Effector CD8-positive, alpha-beta T cell (primary cell): ENCODE results near the gene PPIL6.
"Not testable (repeated sequence)": the region's sequence is repeated elsewhere in the genome, so short reads cannot be mapped to it uniquely, and the experiment has no call there.

Experiments used
- DNase-seq: peaks from one replicate; lab custom pipeline; 2025; lab: John Stamatoyannopoulos, UW

The PPIL6 gene

DNA sequence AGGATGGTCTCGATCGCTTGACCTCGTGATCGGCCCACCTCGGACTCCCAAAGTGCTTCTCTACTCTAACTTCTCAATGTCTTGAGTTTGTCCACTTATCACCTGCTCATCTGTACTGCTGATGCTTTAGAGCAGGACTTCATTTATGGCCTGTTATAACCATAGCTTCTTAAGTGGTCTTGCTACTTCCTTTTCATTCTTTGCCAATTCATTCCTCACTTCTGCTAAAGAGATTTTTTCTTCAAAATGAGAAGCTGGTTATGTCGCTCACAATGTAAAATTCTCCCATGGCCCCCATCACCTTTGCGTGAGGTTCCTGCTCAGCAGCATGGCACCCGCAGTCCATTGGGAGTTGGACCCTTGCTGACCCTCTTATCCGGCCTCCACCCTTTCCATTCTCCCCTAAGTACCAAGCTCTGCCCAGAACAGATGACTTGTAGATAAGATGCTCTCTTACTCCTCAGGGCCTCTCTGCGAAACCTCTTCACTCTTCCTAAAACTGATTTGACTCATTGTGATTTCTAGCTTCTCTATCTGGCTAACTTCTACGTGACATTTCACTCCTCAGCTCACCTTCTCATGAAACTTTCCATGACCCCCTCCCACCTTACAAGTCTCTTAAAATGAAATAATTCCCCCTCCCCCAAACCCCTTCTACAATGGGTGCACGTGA lies 44.2 kb downstream of the PPIL6 start:
- no peak for DNase-seq

DNA sequence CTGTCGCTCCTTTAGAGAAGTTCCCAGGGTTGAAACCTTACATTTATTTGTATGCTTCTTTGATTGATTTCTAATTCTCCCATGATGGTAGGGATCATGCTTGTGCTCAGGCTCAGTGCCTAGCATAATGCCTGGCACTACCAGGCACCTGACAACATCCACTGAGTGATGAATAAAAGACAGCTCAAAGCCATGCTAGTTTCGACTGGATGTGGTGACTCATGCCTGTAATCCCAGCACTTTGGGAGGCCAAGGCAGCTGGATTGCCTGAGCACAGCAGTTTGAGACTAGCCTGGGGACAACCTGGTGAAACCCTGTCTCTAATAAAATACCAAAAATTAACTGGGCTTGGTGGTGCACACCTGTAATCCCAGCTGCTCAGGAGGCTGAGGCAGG lies 46.5 kb downstream of the PPIL6 start:
- DNase-seq = no peak

- DNase-seq = no peak
Measured at GRCh38 chr6:109393157-109393885, 47.1 kb downstream of the PPIL6 start.

DNA sequence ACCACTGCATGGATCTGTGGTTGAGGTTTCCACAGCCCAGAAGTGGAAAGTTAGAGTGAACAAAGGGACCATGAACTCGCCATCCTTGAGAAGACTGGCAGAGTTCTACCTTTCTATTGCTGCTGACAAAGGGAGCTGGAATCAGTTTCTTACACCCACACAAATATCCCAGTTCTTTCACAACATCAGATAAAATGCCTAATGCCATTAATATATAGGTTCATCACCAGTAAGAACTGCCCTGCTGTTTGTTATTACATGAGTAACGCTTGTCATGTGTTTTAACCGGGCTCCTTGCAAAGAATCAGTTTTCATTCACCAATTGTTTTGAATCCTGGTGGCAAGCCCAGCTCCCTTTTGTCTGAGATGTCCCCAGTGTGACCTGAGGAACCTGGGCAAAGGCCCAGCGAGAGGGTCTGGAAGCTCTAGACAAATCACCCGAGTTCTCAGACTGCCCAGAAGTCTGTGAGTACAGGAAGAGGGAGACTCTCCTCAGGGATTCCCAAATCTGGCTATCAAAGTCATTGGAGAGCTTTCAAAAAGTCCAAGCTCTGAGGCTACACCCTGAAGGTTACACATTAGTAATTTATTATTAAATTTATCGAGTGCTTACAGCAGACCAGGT lies 50.7 kb downstream of the PPIL6 start:
- no peak for DNase-seq

- no peak for DNase-seq
Measured at GRCh38 chr6:109388265-109388664, 52.2 kb downstream of the PPIL6 start.

GRCh38 chr6:109383438-109383940 lies 56.9 kb downstream of the PPIL6 start:
- no peak for DNase-seq

GRCh38 chr6:109382576-109383437 lies 57.6 kb downstream of the PPIL6 start:
- DNase-seq = peak; percentile 90

DNA sequence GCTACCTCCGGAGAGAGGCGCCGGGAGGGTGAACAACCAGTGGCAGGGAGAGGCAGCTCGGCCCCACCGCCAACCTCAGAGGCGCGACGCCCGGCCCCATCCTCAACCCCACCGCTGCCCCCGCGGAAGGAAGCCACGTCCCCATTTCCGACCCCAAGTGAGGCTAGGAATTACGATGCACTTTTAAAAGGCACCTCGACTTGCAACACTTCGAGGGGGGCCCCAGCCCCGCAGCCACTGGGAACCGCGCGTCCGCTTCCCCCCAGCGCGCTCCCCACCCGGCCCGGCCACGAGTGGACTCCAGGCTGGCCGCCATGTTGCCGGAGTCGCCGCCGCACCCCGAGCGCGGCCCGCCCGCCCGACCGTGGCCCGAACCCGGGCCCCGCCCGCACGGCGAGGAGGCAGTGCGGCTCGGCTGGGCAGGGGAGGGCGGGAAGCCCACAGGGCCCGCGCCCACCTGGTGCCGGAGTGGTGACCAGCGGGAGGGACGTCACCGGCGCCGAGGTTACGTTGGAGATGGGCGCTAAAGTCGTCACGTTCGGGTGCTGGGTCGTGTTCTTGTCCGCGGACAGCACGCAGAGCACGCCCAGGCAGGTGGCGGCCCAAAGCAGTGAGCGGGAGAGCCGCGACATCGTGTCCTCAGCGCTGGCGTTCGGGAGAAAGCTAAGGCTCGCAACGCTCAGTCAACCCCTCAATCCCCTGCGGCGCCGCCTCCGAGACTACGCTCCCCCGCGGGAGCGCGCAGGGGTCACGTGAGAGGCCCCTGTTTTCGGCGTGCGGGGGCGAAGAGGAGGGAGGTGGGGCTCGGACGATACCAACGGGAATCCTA lies 58.5 kb downstream of the PPIL6 start, which contains the start of gene CD164:
Gene CD164 (minus strand): TSS at position 721 of the 829 bp plus-strand sequence. CDS start 89 bp downstream, at position 632.
- peak; percentile 92 for DNase-seq

GRCh38 chr6:109381061-109381746 lies 59.2 kb downstream of the PPIL6 start:
- no peak for DNase-seq

- DNase-seq = no peak
Measured at GRCh38 chr6:109379711-109380110, 60.7 kb downstream of the PPIL6 start.

DNA sequence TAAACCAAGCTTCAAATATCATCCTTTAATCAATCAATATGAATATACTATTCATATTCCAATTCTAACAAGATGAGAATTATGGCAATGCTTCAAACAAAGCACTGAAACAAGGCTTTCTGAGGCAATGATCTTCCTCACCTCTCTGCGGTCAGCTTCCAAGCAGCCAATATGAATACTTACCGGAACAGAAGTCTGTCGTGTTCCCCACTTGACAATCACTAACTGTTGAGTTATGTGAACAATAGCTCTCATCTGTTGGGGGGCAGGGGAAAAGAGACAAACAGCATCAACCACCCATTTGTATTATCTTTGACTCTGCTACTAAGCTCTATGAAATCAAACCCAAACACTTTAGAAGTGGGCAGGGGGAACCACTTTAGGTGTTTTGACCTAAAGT lies 62.7 kb downstream of the PPIL6 start:
- no peak for DNase-seq

DNA sequence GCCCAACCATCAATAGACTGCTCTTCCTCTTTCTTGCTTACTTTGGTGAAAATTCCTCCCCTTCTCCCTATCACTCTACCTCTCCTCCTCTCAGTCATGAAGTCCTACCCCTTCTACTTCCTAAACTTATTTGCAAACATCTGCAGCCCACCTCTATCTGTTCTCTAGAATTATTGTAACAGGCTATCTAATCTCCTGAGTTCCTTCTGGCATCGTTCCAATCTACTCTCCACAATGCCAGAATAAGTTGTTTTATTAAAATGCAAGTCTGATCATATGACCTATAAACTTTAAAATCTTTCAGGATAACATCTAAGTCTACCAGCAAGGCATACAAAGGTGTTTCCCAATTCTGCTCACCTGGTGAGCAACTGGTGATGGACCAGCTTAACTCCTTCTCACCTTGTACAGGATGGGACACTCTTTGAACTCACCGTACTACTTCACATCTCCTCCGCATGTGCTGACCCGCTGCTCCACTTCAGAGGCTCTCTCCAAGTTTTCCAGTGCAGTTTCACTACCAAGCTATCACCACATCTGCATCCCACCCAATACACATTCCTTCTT lies 66.0 kb downstream of the PPIL6 start:
- no peak for DNase-seq

DNA sequence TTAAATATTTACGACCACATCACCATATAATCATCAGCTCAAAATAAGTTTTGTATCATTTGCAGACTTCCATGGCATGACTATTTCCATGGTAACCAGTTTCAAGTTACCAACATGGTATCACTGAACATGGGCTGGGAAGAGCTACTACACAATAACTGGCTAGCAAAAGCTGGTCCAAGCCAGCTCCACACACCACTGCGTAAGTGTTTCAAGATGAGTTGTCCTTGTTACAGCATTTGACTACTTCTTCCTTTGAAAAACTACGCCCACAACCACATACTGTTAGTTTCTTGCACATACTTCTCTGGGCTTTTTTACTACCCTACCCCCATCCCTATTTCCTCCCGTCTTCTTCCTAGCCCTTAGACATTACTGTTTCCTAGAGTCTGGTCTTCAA lies 66.7 kb downstream of the PPIL6 start:
- DNase-seq = no peak

DNA sequence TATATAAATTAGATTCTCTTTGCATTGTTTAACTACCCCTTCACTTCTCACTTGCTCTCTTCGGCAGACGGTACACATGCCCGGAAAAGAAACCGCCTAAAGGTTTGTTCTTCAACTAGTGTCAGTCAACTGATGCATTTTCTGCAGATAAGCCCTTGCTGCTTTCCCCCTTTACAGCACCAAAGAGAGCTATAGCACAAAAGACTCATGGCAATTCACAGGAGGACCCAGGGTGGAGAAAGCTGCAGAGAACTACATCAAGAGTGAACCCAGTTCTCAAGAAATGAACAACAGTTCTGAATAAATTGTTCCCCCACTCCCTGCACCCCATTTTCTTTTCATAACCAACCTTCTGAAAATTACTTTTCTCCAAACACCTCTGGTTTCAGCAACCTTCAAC lies 67.1 kb downstream of the PPIL6 start:
- no peak for DNase-seq

DNA sequence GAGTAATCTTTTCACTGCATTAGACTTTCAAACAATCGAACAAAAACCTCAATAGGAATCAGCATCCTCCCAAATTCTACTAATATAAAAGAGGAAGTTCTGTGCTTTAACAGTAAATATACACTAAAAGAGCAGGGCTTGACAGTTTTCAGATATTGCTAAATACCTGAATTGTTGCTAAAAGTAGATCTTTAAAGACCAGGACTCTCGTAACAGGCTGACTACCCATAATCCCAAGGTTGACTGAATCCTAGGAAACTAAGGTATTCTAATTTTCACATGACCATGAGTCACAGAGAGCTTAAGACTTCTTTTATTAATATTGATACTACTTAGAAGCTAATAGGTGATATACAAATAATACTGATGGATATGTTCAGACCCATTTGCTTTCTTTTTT lies 68.3 kb downstream of the PPIL6 start:
- DNase-seq = no peak

DNA sequence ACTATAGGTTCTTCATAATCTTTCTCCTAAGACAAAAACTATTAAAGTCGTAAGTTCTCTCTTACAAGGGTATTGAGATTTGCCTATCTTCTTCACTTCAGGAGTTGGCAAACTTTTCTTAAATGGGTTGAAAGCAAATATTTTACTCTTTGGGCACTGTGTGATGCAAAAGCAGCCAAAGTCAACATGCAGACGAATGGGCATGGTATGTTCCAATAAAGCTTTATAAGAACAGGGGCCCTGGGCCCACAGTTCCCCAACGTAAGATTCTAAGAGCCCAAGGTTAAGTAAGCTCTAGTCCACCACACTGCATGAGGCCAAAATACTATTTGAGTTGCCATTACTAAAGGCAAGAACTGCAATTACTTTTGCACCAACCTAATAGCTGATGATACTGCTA lies 69.6 kb downstream of the PPIL6 start:
- DNase-seq = no peak

- no peak for DNase-seq
Measured at GRCh38 chr6:109370336-109370735, 70.1 kb downstream of the PPIL6 start.

- DNase-seq = no peak
Measured at GRCh38 chr6:109369728-109370127, 70.7 kb downstream of the PPIL6 start.

GRCh38 chr6:109364382-109365078 lies 75.9 kb downstream of the PPIL6 start:
- DNase-seq = not testable (repeated sequence)
